HG03095 (cell line): ENCODE data around the gene ZSWIM5.
"Not testable (repeated sequence)": the region's sequence is repeated elsewhere in the genome, so short reads cannot be mapped to it uniquely, and the experiment has no call there.

Source experiments
- ATAC-seq: cut with Tn5 transposase; IDR thresholded peaks from one replicate; pipeline ENCODE4 v1.9.1; 2021; ENCODE audit warnings: moderate library complexity; ENCODE audit not compliant: unreplicated experiment

The ZSWIM5 gene

DNA sequence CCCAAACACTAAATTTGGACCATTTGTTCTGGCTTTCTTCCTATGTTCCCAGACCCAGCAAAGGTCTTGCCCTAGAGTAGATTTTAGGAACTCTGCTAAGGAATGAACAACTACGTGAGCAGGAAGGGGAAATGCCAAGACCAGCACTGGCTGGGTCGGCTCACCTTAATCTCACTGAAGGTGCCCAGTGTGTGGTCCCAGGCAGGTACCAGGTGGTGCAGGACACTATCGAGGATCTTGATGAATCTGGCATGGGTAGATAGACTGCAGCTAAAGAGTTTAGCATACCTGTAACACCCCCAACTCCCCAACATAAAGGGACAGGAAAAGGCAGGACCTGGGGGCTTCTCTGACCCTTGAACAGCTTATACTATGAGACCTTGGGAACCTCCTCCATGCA lies 198.3 kb downstream of the ZSWIM5 start:
- ATAC-seq, result no peak

DNA sequence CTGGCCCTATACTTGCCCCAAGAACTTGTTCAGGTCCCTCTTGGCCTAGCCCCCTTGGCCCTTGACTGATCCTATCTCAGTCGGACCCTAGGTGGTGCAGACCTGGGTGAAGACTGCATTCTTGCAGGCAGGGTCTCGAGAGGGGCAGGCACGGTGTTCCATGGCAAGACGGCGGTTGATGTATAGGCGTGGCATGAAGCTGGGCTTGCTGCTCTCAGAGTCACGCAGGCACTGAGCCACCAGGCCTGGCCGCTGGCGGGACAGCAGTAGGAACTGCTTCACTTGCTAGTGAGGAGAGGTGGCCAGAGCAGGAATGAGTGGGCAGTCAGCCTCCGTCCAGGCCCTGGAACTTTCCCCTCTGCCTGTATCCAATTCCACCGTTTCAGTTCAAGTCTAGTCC lies 199.1 kb downstream of the ZSWIM5 start:
- ATAC-seq, result no peak

DNA sequence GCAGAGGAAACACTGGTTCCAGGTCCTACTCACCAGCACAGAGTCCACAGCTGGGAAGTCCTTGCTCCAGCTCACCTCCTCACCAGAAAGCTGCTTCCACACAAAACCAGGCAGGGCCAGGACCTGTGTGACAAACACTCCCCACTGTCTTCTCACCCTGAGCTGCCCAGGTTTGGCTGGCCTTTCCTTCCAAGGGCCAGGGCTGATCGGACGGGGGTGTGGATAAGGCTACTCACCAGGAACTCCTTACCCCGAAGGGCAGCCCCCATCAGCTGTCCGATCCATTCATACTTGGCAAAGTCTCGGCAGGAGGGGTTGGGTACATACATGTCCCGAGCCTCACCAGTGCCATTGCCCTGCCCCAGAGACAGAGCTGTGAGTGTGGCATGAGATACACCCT lies 200.6 kb downstream of the ZSWIM5 start:
- ATAC-seq, result no peak

DNA sequence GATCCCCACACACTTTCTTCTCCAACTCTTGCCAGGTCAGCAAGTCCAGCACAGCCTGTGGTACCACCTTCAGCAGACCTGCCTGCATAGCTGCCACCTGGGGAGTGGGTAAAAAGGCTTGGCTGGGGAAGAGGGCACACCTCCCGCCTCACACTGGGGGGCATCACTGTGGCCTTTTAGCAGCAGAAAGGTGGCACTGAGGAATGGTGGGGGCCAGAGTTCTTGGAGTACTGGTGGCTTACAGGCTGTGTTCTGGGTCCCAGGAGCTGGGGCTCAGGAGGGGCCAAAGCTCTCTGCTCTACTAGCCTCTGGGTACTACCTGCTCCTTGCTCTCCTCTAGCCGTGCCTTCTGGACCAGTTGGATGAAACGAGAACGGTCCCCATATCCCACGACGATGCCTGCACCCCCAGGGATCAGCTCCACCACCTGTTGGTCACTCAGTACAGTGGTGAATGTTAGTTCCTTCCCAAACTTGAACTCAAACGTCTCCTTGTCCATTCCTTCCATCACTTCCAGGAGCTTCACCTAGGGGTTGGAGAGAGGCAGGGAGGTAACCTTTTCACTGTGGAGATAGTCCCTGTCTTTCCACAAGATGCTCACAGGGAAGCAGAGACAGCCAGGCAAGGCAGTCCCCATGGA lies 202.0 kb downstream of the ZSWIM5 start:
- ATAC-seq, result no peak

DNA sequence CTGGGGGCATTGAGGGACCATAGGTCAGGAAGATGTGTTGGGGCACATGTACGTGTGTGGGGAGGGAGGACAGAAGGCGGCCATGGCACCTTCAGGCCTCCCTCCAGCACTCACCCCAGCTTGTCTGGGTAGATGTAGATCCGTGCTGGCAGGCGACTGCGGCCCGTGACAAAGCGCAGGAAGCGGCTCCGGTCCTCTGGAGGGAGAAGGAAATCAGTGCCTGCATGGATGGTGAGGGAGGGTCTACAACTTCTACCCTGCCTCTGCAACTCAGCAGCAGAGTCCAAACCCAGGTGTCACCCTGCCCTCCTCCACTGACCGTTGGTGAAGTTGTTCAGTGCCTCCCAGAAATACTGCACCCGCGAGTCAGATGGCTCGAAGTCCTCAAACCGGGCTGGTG lies 202.7 kb downstream of the ZSWIM5 start:
- ATAC-seq, result no peak

DNA sequence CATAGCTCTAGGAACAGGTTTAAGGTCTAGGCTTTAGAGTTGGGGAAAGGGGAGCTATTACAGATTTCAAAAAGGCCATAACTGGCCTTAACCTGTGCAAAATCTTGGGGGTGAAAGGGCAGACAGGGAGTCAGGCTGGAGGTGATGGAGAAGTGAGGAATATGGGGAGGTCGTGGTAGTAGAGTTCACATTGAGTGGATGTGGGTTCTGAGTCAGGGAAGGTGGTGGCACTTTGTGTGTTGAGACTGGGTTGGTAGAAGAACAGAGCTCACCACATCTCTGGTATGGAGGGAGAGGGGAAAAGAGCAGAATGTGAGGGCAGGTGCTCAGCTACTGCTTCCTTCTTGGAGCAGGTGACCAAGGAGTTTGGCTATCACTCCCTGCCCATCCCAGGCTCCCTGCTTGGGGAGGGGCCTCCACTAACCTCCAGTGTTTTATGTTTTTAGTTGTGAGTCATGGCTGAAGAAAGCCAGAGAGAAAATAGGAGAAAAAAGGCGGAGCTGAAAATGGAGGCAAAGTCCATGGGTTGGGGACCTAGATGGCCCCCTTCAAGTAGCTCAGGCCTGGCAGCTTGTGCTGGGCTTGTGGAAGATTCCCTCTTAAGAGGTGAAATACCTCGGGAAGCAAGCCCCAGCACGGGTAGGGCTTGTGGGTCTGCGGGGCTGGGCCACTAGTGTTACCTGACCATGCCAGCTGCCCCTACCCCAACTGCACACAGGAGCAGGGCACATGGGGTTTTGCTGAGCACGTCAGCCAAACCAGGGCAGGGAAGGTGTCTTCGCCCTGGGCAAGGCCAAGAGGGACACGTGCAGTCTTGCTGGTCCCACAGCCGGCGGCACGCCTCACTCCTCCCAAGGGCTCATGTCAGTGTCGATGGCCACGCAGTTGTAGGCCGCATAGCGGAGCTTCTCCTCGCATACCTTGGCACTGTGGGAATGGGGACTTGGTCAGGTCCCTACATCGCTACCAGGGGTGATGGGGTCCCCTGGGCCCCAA lies 203.5 kb downstream of the ZSWIM5 start:
- no peak for ATAC-seq

DNA sequence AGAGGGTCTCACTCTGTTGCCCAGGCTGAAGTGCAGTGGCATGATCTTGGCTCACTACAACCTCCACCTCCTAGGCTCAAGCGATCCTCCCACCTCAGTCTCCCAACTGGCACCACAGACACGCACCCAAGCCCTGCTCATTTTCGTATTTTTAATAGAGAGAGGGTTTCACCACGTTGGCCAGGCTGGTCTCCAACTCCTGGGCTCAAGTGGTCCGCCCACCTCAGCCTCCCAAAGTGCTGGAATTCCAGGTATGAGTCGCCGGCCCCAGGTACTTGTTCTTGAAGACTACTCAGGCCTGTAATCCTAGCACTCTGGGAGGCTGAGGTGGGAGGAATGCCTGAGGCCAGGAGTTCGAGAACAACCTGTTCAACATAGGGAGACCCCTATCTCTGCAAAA lies 204.8 kb downstream of the ZSWIM5 start:
- ATAC-seq, result not testable (repeated sequence)

DNA sequence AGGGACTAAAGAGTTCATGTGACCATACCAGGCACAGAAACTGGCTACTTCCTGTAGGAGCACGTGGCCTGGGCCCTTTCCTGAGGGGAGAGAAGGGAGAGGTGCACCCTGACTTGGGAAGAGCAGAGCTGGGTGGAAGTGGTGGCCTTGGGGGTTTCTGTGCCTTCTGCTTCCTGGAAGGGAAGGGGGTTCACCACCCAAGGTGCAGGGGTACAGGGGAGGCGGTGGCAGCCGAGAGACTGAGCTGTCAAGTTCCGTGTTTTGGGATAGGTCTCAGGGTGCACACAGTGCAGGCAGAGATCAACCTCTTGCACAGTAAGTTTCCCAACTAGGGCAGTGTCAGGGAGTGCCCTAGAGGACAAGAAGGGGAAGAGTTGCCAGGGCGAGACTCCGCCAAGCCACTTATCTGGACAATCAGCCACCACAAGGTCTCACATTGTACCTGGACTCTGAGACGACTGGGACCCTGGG lies 205.4 kb downstream of the ZSWIM5 start:
- no peak for ATAC-seq

DNA sequence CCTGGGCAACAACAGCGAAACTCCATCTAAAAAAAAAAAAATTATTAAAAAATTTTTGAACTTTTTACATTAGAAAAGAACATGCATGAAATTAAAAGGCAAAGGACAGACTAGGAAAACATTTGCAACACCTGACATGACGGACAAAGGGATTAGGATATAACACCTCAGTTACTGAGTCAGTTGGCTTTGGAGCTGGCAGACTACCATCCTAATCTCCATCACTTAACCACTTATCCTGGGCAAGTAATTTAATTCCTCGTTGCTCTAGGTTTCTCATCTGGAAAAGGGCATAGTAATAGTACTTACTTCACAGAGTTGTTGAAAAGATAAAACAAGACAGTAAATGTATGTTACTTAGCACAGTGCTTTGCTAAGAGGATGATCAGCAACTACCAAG lies 207.2 kb downstream of the ZSWIM5 start:
- ATAC-seq, result no peak

DNA sequence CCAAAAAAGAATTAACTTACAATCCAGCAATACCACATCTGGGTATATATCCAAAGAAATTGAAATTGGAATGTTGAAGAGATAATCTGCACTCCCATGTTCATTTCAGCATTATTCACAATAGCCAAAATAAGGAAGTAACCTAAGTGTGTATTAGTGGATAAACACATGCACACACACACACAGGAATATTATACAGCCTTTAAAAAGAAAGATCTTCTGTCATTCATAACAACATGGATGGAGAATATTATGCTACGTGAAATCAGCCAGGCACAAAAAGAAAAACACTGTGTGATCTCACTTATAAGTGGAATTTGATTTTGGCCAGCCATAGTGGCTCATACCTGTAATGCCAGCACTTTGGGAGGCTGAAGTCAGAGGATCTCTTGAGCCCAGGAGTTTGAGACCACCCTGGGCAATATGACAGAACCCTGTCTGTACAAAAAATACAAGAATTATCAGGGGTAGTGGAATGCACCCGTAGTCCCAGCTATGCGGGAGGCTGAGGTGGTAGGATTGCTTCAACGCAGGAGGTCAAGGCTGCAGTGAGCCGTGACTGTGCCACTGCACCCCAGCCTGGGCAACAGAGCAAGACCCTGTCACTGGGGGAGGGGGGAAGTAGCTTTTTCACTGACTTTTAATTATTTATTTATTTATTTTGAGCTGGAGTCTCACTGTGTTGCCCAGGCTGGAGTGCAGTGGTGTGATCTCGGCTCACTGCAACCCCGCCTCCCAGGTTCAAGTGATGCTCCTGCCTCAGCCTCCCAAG lies 210.8 kb downstream of the ZSWIM5 start:
- no peak for ATAC-seq

DNA sequence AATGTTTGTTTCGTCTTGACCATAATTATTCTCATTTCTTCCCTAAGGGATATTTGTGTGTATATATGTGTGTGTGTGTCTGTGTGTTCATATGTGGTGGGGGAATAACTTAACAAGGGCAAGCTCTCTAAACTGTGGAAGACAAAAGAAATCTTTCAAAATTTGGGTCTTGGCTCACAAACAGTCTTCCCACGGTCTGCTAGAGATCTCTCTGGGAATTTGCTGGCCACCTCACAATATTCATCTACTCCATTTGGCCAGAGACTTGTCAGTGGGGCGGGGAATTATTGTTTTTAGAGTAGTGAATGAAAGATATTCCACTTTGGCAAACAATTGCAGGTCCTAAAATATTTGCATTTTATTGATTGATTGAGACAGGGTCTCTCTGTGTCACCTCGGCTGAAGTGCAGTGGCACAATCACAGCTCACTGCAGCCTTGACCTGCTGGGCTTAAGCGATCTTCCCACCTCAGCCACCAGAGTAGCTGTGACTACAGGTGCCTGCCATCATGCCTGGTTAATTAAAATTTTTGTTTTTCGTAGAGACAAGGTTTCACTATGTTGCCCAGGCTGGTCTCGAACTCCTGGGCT lies 212.0 kb downstream of the ZSWIM5 start:
- ATAC-seq, result no peak

DNA sequence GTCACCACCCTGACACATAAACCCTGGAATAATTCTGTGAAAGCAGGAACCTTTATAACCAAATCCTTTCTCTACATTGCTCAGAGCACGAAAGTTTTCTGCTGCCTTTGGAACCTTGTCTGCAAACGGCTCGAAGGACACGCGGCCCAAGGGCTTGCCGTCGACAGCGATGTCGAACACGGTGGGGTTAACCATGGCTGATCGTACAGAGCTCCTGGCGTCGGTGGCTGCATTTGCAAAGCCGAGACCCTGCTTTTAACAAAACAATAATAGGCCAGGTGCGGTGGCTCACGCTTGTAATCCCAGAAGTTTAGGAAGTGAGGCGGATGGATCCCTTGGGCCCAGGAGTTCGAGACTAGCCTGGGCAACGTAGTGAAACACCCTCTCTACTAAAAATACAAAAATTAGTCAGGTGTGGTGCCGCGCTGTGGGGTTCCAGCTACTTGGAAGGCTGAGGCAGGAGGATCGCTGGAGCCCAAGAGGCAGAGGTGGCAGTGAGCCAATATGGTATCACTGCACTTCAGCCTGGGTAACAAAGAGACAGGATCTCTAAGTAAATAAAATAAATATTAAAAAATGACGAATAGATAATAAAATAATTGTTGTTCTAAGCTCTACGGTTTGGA lies 217.8 kb downstream of the ZSWIM5 start:
- no peak for ATAC-seq

DNA sequence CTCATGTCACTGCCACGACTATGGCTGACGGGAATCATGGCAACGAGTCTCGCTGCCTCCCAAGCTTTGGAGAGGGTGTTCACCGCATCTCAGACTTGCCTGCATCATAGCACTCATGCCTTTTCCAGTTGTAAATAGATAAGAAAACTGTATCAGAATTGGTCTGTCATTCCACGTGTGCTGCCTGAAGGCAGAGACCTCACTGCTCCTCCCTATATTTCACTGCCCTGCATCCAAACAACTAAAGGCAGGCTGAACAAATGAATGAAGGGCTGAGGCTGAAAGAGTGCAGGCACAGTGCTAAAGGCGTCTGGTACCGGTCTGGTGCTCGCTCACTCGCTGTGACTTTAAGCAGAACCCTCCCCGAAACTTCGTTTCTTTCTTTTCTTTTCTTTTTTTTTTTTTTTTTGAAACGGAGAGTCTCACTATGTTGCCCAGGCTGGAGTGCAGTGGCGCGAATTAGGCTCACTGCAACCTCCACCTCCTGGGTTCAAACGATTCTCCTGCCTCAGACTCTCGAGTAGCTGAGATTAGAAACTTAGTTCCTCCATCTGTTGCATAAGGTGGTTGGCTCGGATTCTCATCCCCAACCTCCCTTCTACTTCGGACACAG lies 220.6 kb downstream of the ZSWIM5 start:
- ATAC-seq, result no peak

DNA sequence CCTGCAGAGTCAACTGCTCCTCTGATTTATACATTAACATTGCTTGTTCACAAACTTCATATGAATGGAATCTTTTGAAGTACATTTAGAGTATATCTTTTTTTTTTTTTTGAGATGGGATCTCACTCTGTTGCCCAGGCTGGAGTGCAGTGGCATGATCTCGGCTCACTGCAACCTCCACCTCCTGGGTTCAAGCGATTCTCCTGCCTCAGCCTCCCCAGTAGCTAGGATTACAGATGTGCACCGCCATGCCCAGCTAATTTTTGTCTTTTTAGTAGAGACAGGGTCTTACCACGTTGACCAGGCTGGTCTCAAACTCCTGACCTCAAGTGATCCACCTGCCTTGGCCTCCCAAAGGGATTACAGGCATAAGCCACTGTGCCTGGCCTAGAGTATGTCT lies 229.0 kb downstream of the ZSWIM5 start:
- not testable (repeated sequence) for ATAC-seq

DNA sequence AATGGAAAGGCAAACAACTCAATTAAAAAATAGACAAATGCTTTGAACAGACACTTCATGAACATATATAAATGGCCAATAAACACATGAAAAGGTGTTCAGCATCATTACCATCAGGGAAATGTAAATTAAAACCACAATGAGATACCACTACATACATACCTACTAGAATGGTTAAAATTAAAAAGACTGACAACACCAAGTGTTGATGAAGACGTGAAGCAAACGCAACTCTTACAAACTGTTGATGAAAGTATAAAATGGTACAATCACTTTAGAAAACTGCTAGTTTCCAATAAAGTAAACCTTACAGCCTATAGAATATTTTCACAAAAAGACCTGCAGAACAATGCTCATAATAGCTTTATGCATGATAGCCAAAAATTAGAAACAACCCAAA lies 230.2 kb downstream of the ZSWIM5 start:
- no peak for ATAC-seq

DNA sequence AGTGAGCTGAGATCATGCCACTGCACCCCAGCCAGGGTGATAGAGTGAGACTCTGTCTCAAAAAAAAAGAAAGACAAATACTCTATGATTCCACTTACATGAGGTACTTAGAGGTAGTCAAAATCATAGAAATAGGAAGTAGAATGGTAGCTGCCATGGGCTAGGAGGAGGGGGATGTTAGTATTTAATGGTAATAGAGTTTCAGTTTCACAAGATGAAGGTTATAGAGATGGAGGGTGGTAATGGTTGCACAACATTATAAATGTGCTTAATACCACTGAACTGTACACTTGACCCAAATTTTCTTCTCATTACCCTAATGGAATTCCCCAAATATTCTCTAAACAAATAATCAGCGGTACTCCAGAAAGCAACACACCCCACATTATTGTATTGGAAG lies 232.8 kb downstream of the ZSWIM5 start:
- no peak for ATAC-seq

DNA sequence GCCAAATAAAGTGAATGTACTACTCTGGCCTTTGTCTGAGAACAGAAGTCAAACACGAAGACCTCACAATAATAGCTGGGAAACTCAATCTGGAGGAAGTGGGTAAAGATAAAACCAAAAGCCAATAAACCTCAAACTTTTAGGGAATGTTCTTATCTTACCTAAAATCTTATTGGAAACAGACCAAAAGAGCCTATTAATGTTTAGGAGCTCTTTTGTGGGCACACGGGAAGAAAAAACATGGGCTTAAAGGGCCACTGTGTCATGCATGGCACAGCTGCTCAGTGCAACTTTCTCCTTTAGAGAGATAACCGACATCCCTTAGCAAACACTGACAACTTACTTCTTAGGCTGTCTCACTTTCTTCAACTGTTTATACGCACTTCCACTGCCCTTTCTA lies 236.1 kb downstream of the ZSWIM5 start:
- no peak for ATAC-seq
